IPS-15b (cell line): ENCODE results near the gene CRIM1.

Experiments
- H3K27me3 ChIP-seq: one replicate; pipeline ENCODE4 v1.6.1; 2013; ENCODE audit warnings: low read length; ENCODE audit not compliant: control insufficient read depth, insufficient read depth
- H3K36me3 ChIP-seq: one replicate; pipeline ENCODE4 v1.6.1; 2013; ENCODE audit warnings: low read length; ENCODE audit not compliant: control insufficient read depth, insufficient read depth
- H3K4me1 ChIP-seq: one replicate; pipeline ENCODE4 v1.6.1; 2013; ENCODE audit warnings: mild to moderate bottlenecking, low read length; ENCODE audit not compliant: control insufficient read depth, insufficient read depth
- H3K4me3 ChIP-seq: one replicate; pipeline ENCODE4 v1.5.1; 2013; ENCODE audit warnings: low read depth, low read length
- H3K9ac ChIP-seq: one replicate; pipeline ENCODE4 v1.6.1; 2013; ENCODE audit warnings: low read depth, mild to moderate bottlenecking, low read length
- H3K9me3 ChIP-seq: one replicate; pipeline ENCODE4 v1.6.1; 2013; ENCODE audit warnings: mild to moderate bottlenecking, low read length; ENCODE audit not compliant: control insufficient read depth, insufficient read depth

The CRIM1 gene

GRCh38 chr2:36587101-36587500, 231.5 kb downstream of the CRIM1 start:
- Histone ChIP-seq H3K36me3 (no peaks in the 10 kb centered on the region), H3K9me3 (no peaks in the 10 kb centered on the region), H3K9ac (no peak overlapping the region), H3K27me3 (no peaks in the 10 kb centered on the region), H3K4me3 (no peak overlapping the region), H3K4me1 (no peaks in the 10 kb centered on the region)

- no peak overlapping the region for H3K9ac ChIP-seq
- no peaks in the 10 kb centered on the region for H3K27me3 ChIP-seq
- H3K4me3 ChIP-seq, result no peak overlapping the region
- no peaks in the 10 kb centered on the region for H3K36me3 ChIP-seq
- no peaks in the 10 kb centered on the region for H3K4me1 ChIP-seq
- no peaks in the 10 kb centered on the region for H3K9me3 ChIP-seq
These were observed 232.0 kb downstream of the CRIM1 start for GRCh38 chr2:36587556-36587955.

- Histone ChIP-seq H3K9me3 (no peaks in the 10 kb centered on the region), H3K4me1 (no peaks in the 10 kb centered on the region), H3K27me3 (no peaks in the 10 kb centered on the region), H3K36me3 (no peaks in the 10 kb centered on the region), H3K4me3 (no peak overlapping the region), H3K9ac (no peak overlapping the region)
These were observed 233.7 kb downstream of the CRIM1 start for GRCh38 chr2:36589230-36589630.

- no peaks in the 10 kb centered on the region for H3K36me3 ChIP-seq
- peaks cover 4% of the 10 kb centered on the region for H3K4me1 ChIP-seq
- H3K9me3 ChIP-seq, result no peaks in the 10 kb centered on the region
- no peak overlapping the region for H3K9ac ChIP-seq
- H3K4me3 ChIP-seq, result no peak overlapping the region
- H3K27me3 ChIP-seq, result peaks cover 20% of the 10 kb centered on the region
These were observed 239.3 kb downstream of the CRIM1 start for GRCh38 chr2:36594849-36595248.

- H3K27me3 ChIP-seq, result peaks cover 20% of the 10 kb centered on the region
- no peaks in the 10 kb centered on the region for H3K9me3 ChIP-seq
- peaks cover 4% of the 10 kb centered on the region for H3K4me1 ChIP-seq
- H3K9ac ChIP-seq, result no peak overlapping the region
- no peaks in the 10 kb centered on the region for H3K36me3 ChIP-seq
- no peak overlapping the region for H3K4me3 ChIP-seq
These were observed 240.8 kb downstream of the CRIM1 start for GRCh38 chr2:36596397-36596796.

GRCh38 chr2:36597003-36597531, 241.5 kb downstream of the CRIM1 start:
- H3K9ac ChIP-seq, result no peak overlapping the region
- no peaks in the 10 kb centered on the region for H3K36me3 ChIP-seq
- peak overlapping the region; percentile 76 for H3K4me3 ChIP-seq
- H3K9me3 ChIP-seq, result no peaks in the 10 kb centered on the region
- peaks cover 20% of the 10 kb centered on the region for H3K27me3 ChIP-seq
- H3K4me1 ChIP-seq, result peaks cover 4% of the 10 kb centered on the region

- Histone ChIP-seq H3K4me3 (peak within 1 kb of the TSS; percentile 76), H3K9me3 (no peaks in the 10 kb centered on the region), H3K36me3 (no peaks in the 10 kb centered on the region), H3K9ac (peak within 1 kb of the TSS; percentile 70), H3K27me3 (peaks cover 20% of the 10 kb centered on the region), H3K4me1 (peaks cover 4% of the 10 kb centered on the region)
These were observed 242.2 kb downstream of the CRIM1 start, which contains the start of gene FEZ2 for GRCh38 chr2:36597532-36598377. Gene FEZ2 (minus strand): TSS chr2:36598168. CDS start chr2:36598142, 26 bp downstream.
